ENCODE results near the gene PKN1.
"Not testable (repeated sequence)": the region's sequence is repeated elsewhere in the genome, so short reads cannot be mapped to it uniquely, and the experiment has no call there.

Gene PKN1

DNA sequence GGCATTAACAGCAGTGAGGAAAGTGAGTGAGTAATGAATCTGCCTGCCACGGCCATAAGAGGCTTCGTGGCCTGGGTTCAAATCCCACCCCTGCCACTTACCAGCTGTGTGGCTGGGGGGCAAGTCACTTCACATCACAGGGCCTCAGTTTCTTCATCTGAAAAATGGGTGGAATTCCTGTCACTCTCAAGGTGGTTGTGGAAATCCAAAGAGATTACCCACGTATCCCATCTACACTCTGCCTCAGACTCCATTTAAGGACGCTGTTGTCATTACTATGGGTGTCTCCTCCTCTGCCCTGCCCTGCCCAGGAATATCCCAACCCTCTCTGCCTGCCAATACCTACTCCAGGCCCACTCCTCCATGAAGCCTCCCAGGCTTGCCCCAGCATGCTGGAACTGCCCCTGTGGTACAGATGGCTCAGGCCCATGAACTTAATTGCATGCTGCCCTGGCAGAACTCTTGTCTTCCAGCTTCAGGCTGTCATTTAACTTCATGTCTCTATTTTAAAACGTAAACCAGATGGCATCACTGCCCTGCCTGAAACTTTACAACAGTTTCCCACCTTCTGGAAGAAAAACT is 59.7 kb downstream of the PKN1 start:
- no peak for DNase-seq

DNA sequence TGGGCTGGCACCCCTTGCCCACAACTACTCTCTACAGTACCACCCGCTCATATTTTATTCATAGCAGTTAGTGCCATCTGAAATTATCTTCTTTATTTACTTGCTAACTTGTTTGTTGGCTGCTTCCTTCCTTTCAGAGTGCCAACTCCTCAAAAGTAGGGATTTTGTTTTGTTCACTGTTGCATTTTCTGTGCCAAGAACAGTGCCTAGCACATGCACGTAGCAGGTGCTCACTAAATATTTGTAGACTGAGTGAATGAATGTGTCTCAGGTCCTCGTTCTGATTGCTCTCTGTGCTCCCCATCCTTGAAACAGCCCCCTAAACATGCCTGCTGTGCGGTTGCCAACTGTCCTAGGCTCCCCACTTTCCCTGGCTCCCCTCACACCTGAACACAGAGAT is 61.3 kb downstream of the PKN1 start:
- no peak for DNase-seq

GRCh38 chr19:14494910-14495671 is 62.0 kb downstream of the PKN1 start:
- DNase-seq, result no peak

GRCh38 chr19:14495672-14496028 is 62.5 kb downstream of the PKN1 start:
- DNase-seq, result no peak

- peak; percentile 66 to 94 (median 85) for DNase-seq
Measured at GRCh38 chr19:14496029-14496833, 63.1 kb downstream of the PKN1 start, which contains the start of gene GIPC1. GIPC1 (minus strand) TSS chr19:14496127; CDS start chr19:14482976, 13,151 bp downstream.

GRCh38 chr19:14496834-14497227 is 63.7 kb downstream of the PKN1 start:
- DNase-seq, result no peak

DNA sequence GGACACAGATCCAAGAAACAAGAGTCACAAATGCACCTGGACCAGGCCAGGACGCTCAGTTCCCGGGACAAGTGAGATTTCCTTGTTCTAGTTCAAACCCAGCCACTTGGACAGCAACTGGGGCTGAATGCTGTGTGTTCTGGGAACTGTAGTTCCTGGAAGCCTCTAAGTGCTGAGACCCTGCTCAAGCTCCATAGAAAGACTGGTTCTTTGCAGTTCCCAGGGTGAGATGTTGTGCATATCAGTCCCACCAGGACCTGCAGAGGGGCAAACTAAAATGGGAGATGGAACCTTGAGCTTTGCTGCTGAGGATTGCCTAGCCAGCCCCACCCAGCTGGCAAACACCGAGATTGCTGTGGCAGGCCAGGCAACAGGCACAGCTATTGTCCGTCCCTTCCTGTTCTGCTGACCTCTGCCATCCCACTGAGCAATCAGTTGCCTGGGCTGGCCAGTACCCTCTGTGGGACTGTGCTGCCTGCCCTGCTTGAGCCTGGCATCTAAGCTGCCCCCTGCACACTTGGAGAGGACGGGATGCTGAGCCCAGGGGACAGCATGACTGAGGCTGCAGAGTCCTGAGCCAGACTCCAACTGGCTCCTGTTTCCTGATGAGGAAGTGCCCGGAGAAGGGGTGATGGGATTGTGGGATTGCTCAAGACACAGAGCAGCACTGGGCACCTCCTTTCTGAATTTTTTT is 64.3 kb downstream of the PKN1 start:
- DNase-seq, result no peak

GRCh38 chr19:14502334-14503092 is 69.4 kb downstream of the PKN1 start:
- DNase-seq, result no peak

DNA sequence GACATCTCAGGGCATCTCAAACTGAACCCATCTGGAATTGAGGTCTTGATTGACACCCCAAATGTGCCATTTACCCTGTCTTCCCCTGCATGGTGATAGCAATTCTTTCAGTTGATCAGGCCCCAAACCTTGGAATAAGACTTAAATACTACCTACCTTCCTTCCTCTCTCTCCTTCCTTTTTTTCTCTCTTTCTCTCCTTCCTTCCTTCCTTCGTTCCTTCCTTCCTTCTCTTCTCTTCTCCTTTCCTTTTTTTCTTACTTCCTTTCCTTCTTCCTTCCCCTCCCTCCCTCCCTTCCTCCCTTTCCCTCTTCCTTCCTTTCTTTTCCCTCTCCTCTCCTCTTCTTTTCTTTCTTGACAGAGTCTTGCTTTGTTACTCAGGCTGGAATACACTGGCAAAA is 70.2 kb downstream of the PKN1 start:
- no peak for DNase-seq

- not testable (repeated sequence) for DNase-seq
Measured at GRCh38 chr19:14504575-14504974, 71.5 kb downstream of the PKN1 start.

GRCh38 chr19:14505488-14506239 is 72.6 kb downstream of the PKN1 start:
- peak; percentile 50 to 82 (median 62) for DNase-seq

- peak in 1 of 6 experiments; percentile 23 for DNase-seq
Measured at GRCh38 chr19:14507704-14508542, 74.8 kb downstream of the PKN1 start.

- DNase-seq, result no peak
Measured at GRCh38 chr19:14510311-14511228, 77.5 kb downstream of the PKN1 start.

- no peak for DNase-seq
Measured at GRCh38 chr19:14511229-14511593, 78.1 kb downstream of the PKN1 start.

DNA sequence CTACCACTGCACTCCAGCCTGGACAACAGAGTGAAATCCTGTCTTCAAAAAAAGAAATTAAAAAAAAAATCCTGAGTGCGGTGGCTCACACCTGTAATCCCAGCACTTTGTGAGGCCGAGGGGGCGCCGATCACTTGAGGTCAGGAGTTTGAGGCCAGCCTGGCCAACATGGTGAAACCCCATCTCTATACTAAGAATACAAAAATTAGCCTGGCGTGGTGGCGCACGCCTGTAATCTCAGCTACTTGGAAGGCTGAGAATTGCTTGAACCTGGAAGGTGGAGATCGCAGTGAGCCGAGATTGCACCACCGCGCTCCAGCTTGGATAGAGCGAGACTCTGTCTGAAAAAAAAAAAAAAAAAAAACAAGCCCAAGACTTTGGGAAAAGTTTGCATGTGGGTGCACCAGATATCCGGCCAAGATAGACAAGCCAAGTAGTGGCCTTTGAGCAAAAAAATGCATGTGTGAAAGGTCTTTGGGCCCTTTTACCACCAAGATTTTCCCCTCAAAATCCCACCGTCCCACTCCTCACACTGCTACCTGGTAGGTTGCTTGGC is 79.4 kb downstream of the PKN1 start:
- DNase-seq, result peak in 2 of 6 experiments; percentile 32 to 39

- peak in 2 of 6 experiments; percentile 32 to 42 for DNase-seq
Measured at GRCh38 chr19:14514215-14514863, 81.2 kb downstream of the PKN1 start.

DNA sequence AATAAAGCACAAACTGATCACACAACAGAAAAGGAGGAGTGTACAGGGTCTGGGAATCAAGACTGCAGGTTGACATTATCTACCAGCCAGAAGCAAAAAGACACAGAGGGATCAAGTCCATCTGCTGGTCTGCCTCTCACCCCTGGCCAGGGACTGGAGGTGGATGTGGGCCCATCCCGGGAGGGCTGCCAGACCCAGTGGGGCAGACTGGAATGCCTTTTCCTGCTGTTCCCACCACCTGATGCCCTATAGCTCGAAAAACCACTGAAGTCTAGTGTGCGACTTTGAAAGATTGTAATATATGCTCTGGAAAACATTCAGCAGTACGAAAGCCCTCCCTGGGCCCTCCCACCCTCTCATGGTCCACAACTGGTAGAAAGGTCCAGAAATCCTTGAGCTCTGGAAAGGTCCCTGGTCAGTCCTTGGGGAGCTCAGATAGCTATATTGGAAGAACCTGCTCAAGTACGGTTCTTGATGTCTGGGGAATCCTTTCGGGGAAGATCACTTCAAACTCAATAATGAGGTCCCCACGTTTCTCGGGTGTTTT is 82.5 kb downstream of the PKN1 start:
- peak in 1 of 6 experiments; percentile 40 for DNase-seq

GRCh38 chr19:14516048-14516534 is 83.0 kb downstream of the PKN1 start:
- peak in 1 of 6 experiments; percentile 21 for DNase-seq
